Gastrocnemius medialis (tissue), 4 donors: Measurements from ENCODE around the gene SH3GL1.

Experiments
- CTCF ChIP-seq, 5 experiments: fragments of 450-650 bp in 3 of 5; fragments of 200-600 bp in 2 of 5; sonication (generic) in 2 of 5; IDR thresholded peaks in 4 of 5; conservative IDR thresholded peaks in 1 of 5; 1 replicate in 4 of 5; 2 replicates in 1 of 5; pipeline ENCODE4 v1.5.1; 2016 to 2019; ENCODE audit warnings: antibody characterized with exemption in 5 of 5, mild to moderate bottlenecking in 3 of 5, moderate library complexity in 3 of 5
- POLR2A ChIP-seq, 2 donors: fragments of 450-650 bp; IDR thresholded peaks; one replicate each; pipeline ENCODE4 v1.6.1; 2017; ENCODE audit warnings: antibody characterized with exemption in 2 of 2, mild to moderate bottlenecking in 2 of 2, moderate library complexity in 2 of 2

GRCh38 chr19:4430760-4431159 is 30.4 kb upstream of the SH3GL1 start:
- no peak for TF ChIP-seq CTCF (IDR thresholded peaks at IDR 0.05 in 4 of 5, conservative IDR thresholded peaks at IDR 0.05 in 1 of 5)
- no peak for TF ChIP-seq POLR2A (IDR thresholded peaks at IDR 0.05)
